GM13976 (cell line): ENCODE measurements around the gene PNMA3.

Source experiments
- DNase-seq: peaks from one replicate; pipeline ENCODE4 v3.0.0; 2012; ENCODE audit warnings: low spot score
- CTCF ChIP-seq: IDR thresholded peaks from 2 replicates; pipeline ENCODE4 v1.5.1; 2012; ENCODE audit warnings: borderline replicate concordance, mild to moderate bottlenecking; ENCODE audit not compliant: insufficient read depth; ENCODE audit errors: extremely low read depth, missing control alignments, control extremely low read depth
- in situ Hi-C: fragments of 300-500 bp; cut with MboI; formaldehyde crosslinking; loops from one replicate; pipeline ENCODE4 v1.12.0; 2022; ENCODE audit warnings: low sequenced_read_pairs, mixed read lengths, inconsistent platforms; ENCODE audit not compliant: unreplicated experiment

Gene PNMA3

GRCh38 chrX:153032397-153033118 is 23.7 kb upstream of the PNMA3 start:
- in situ Hi-C loops, result no loop called here
- peak; percentile 88 for DNase-seq
- TF ChIP-seq CTCF, result peak; percentile 67

- no peak for TF ChIP-seq CTCF
- in situ Hi-C loops, result no loop called here
- no peak for DNase-seq
These were observed 7.2 kb upstream of the PNMA3 start for GRCh38 chrX:153049093-153049492.

- in situ Hi-C loops, result no loop called here
- DNase-seq, result no peak
- no peak for TF ChIP-seq CTCF
These were observed 3.7 kb upstream of the PNMA3 start for GRCh38 chrX:153052534-153052933.

GRCh38 chrX:153057281-153057680 is 1.0 kb downstream of the PNMA3 start:
- in situ Hi-C loops, result no loop called here
- DNase-seq, result no peak
- no peak for TF ChIP-seq CTCF

- DNase-seq, result no peak
- in situ Hi-C loops, result no loop called here
- TF ChIP-seq CTCF, result no peak
These were observed 3.2 kb downstream of the PNMA3 start for GRCh38 chrX:153059191-153060094.

GRCh38 chrX:153060095-153060445 is 3.8 kb downstream of the PNMA3 start:
- in situ Hi-C loops, result no loop called here
- DNase-seq, result no peak
- TF ChIP-seq CTCF, result no peak

- TF ChIP-seq CTCF, result no peak
- in situ Hi-C loops, result no loop called here
- DNase-seq, result no peak
These were observed 5.5 kb downstream of the PNMA3 start for GRCh38 chrX:153061732-153062131.
